ENCODE results near the gene OGFOD3. TPM values are rescaled to one million over a fixed set of nuclear protein-coding genes. Genes with fewer than 3 reads are reported as not detected.
"Not testable (repeated sequence)": the region's sequence is repeated elsewhere in the genome, so short reads cannot be mapped to it uniquely, and the experiment has no call there.

Gene OGFOD3
- polyA plus RNA-seq, 1 donor: 21.5 TPM

- DNase-seq: not testable (repeated sequence)
Measured at GRCh38 chr17:82373072-82373452, 45.3 kb downstream of the OGFOD3 start.

GRCh38 chr17:82372249-82373071, 45.9 kb downstream of the OGFOD3 start:
- no peak for DNase-seq

GRCh38 chr17:82371333-82372248, 46.8 kb downstream of the OGFOD3 start, which contains the start of gene UTS2R:
Gene UTS2R, plus strand, starts transcription at chr17:82371765. Its CDS starts 2,560 bp downstream, at chr17:82374325.
- DNase-seq: no peak

GRCh38 chr17:82370471-82371332, 47.7 kb downstream of the OGFOD3 start:
- DNase-seq: no peak

GRCh38 chr17:82369211-82369610, 49.2 kb downstream of the OGFOD3 start:
- no peak for DNase-seq

GRCh38 chr17:82367724-82368524, 50.5 kb downstream of the OGFOD3 start:
- no peak for DNase-seq

- DNase-seq: no peak
Measured at GRCh38 chr17:82366749-82367148, 51.6 kb downstream of the OGFOD3 start.

- no peak for DNase-seq
Measured at GRCh38 chr17:82365606-82366295, 52.6 kb downstream of the OGFOD3 start.

- DNase-seq: no peak
Measured at GRCh38 chr17:82361885-82362633, 56.3 kb downstream of the OGFOD3 start.

- DNase-seq: not testable (repeated sequence)
Measured at GRCh38 chr17:82359451-82360074, 58.8 kb downstream of the OGFOD3 start.

GRCh38 chr17:82358465-82359350, 59.7 kb downstream of the OGFOD3 start, which contains the start of gene TEX19:
Gene TEX19, plus strand, starts transcription at chr17:82359247. Its CDS starts 2,904 bp downstream, at chr17:82362151.
- DNase-seq: no peak

- DNase-seq: no peak
Measured at GRCh38 chr17:82357394-82357793, 61.0 kb downstream of the OGFOD3 start.

- no peak for DNase-seq
Measured at GRCh38 chr17:82356845-82357355, 61.5 kb downstream of the OGFOD3 start.

- peak; percentile 67 for DNase-seq
Measured at GRCh38 chr17:82355770-82356427, 62.5 kb downstream of the OGFOD3 start.

- DNase-seq: no peak
Measured at GRCh38 chr17:82354804-82355308, 63.5 kb downstream of the OGFOD3 start.

GRCh38 chr17:82353484-82353883, 64.9 kb downstream of the OGFOD3 start:
- no peak for DNase-seq

Data from hindlimb muscle (tissue), 1 donor.